DMS53 treated with DMSO at 0.1 percent for 48 hours (cell line): ENCODE results near the gene VAT1L.

ENCODE experiments used
- DNase-seq: peaks from one replicate; lab custom pipeline; 2025; ENCODE audit not compliant: unreplicated experiment; lab: John Stamatoyannopoulos, UW

Gene VAT1L, protein sequence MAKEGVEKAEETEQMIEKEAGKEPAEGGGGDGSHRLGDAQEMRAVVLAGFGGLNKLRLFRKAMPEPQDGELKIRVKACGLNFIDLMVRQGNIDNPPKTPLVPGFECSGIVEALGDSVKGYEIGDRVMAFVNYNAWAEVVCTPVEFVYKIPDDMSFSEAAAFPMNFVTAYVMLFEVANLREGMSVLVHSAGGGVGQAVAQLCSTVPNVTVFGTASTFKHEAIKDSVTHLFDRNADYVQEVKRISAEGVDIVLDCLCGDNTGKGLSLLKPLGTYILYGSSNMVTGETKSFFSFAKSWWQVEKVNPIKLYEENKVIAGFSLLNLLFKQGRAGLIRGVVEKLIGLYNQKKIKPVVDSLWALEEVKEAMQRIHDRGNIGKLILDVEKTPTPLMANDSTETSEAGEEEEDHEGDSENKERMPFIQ

DNA sequence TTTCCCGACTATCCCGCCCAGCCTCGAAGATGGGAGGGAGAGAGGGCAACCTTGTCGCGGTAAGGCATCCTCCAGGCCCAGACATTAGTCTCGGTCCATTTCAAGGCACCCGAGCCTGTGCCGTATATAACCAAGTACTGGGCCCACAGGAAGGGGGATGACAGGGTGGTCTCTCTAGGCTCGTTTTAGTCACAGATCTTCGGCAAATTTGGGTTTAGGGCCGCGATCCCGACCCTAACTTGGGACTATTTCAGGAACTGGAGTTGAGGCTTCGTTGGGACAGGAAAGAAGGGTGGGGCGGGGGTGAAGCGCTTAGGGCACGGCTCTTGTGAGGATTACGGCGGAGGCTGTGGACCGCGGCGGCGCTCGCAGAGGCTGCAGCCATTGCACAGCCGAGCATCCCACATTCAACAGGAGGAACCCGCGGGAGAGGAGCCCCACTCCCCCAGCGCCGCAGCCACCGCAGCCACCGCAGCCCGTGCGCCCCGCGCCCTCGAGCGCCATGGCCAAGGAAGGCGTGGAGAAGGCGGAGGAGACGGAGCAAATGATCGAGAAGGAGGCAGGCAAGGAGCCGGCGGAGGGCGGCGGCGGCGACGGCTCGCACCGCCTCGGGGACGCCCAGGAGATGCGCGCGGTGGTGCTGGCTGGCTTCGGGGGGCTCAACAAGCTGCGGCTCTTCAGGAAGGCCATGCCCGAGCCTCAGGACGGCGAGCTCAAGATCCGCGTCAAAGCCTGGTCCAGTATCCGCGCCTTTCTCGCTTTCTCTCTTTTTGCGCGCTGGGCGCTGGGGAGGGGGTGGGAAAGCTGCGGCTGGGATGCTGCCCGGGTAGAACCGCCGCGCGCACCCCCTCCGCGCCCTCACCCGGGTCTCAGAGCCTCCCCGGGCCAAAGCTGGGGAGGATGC, at the start of gene VAT1L:
Gene VAT1L (plus strand): TSS at position 384 of the 904 bp plus-strand sequence. CDS start 119 bp downstream, at position 503.
- DNase-seq, result no peak

DNA sequence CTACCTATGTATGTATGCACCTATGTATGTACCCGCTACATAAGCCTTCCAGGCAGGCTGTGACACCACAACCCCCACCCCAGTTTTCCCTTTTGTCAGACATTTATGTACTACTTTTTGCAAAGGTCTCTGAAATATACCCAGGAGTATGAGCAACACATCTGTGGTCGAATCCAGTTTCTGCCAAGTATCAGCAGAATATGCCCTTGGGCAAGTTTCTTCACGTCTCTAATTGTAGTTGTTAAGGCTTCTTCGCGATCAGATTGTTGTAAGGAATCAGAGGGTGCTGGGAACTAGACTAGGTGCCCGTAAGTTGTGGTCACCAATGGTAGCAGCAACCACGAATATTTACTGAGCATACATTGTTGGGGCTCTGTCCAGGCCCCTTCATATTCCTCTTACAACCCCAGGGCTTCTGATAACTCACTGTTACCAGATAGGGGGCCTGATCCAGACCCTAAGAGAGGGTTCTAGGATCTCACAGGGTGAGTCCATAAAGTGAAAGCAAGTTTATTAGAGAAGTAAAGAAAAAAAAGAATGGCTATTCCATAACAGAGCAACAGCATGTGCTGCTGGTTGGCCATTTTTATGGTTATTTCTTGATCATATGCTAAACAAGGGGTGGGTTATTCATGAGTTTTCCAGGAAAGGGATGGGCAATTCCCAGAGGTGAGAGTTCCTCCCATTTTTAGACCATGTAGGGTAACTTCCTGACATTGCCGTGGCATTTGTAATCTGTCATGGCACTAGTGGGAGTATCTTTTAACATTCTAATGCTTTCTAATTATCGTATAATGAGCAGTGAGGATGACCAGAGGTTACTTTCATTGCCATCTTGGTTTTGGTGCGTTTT, 49.4 kb upstream of the VAT1L start:
- no peak for DNase-seq

DNA sequence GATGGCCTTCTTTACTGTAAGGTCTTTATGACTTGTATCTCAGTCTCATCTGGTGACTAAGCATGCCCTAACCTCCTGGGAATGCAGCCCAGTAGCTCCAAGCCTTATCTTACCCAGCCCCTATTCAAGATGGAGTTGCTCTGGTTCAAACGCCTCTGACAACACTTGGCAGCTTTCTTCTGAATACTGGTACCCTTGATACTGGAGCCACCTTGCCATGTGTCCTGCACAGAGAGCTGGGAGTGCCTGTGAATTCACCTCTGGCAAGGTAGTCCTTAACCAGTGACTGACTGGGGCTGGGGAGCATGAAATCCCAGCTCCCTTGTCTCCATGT, 48.8 kb upstream of the VAT1L start:
- DNase-seq, result no peak

DNA sequence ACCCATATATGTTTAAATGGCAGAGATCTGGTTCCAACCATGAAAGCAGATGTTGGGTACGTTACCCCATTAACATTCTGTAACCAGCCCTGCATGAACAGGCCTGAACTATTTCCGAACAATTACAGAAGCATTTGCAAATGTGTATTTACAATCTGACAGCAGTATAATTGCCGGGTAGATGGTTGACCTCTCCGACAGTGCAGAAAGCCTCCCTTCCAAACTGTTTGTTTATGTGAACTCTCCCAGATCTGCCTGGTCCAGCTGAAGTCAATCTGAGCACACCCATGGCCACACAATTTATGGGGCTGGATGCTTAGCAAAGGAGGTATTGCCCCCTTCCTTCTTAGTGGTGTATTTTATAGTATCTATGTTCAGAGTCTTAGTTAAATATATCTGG, 44.2 kb upstream of the VAT1L start:
- DNase-seq, result no peak

DNA sequence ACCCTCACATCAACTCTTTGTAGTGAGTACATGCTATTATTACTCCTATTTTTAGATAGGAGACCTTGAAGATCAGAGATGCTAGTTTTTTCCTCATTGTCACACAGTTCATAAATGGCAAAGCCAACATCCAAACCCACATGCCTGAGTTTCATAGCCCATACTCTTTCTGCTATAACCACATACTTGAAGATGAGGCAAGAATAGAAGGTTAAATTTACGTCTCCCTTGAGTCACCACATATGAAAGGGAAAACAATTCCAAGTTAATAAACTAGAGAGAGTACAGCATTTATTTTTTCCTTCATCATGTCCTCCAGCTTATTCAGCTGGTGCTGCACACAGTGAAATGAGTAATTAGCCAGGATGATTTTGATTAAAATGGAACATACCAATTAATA, 42.4 kb upstream of the VAT1L start:
- DNase-seq, result no peak

DNA sequence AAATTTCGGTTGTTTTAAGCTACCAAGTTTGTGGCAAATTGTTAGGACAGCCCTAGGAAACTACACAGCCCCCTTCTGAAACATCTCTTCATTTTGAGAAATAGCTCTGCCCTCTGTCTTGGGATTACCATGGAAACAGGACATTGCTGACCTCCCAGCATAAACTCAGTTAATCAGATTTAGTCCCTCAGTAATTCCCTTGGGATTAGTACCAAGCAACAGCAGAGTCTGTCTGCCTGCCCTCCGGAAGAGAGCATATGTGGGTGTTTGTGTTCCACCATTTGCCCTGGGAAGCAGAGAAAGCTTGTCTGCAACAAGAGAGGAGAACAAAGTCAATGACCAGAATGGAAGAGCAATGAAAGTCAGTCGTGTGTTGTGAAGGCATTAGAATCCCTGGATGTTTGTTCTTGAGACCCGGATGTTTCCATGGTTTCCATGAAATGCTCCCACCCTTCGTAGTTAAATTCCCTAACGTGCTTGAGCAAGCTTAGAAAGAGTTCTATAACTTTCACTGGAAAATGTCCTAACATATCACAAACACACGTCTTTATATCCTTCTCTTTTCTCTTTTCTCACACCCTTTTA, 39.9 kb upstream of the VAT1L start:
- DNase-seq, result no peak

DNA sequence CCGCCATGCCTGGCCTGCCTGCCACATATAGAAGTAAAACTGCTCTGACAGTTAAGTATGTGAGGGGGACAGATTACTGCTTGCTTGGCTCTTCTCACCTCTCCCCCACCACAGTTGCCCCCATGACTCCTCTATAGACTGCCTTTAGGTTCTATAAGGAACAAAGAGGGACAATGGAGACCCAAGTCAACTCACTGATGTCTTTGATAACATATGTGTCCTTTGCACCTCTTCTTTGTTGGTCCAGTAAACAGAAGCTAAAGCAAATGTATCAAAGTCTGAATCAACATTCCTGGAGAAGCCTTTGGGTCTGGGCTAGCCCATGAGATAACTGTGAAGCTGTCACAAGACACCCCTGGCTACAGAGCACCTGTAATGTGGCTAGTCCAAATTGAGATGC, 38.9 kb upstream of the VAT1L start:
- no peak for DNase-seq

DNA sequence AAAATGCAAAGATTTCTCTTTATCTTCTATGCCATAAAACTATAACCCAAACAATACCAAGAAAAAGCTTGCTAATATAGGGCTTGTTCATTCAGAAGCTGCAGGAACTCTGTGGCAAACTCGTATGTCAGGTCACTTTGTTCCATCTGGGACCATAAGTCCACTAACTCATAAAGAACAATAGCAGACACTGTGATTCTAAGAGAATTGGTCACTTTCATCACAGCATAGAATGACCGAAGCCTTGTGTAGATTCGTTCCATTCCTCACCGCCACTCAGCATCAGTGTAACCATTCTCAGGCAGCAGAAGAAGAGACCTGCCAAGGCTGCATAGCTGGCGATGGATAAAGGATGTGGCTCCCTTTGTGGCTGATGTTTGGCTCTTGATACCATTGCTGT, 30.3 kb upstream of the VAT1L start:
- no peak for DNase-seq

DNA sequence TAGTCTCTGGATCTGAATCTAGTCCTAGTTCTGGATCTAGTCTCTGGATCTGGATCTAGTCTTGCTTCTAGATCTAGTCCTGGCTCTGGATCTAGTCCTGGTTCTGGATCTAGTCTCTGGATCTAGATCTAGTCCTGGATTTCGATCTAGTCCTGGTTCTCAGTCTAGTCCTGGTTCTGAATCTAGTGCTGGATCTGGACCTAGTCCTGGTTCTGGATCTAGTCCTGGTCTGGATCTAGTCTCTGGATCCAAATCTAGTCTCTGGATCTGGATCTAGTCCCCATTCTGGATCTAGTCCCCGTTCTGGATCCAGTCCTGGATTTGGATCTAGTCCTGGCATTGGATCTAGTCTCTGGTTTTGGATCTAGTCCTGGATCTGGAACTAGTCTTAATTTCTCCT, 29.9 kb upstream of the VAT1L start:
- no peak for DNase-seq

DNA sequence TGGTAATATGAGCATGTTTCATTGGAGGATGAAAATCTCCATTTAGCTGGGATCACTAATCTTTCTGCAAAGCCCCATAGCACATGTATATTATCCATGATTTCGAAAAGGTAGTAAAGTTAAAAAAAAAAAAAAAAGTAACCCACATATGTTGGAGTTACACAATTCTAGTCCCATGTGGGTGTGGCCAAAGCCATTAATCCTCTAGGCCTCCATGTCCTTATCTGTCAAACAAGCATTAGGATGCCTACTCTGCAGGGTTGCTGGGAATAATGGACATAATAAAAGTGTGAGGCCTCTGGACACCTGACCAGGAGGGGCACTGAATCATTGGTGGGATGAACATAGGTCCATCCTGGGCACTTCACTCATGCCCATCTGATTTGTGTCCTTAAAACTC, 29.2 kb upstream of the VAT1L start:
- no peak for DNase-seq

DNA sequence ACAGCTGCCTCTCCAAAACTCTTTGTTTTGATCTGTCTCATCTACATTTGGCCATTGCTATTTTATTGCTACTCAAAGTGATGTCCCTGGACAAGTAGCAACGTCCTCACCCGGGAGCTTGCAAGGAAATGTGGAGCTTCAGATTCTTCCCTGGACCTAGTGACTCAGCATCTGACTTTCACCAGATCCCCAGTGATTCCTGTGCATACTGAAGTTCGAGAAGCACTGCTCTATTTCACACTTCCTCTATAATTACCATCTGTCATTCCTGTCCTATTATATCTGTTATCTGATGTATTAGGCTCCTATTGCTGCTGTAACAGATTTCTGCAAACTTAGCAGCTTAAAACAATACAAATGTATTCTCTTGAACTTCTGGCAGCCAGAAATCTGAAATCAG, 28.5 kb upstream of the VAT1L start:
- no peak for DNase-seq

DNA sequence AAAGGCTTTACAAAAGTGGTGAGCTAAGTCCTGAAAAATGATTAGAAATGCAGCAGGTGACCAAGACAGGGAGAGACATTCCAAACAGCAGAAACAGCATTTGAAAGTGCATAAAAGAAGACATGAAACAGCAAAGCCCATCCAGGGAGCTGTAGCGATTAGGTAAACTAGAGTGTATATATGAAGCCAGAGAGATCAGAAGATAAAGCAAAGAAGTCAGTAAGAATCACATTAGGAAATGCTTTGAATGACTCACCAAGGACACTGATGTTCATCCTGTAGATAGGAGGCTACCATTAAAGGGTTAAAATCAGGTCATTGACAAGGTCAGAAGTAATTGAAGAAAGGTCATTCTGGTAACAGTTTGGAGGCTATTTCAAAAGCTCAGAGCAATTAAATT, 27.6 kb upstream of the VAT1L start:
- DNase-seq, result no peak

DNA sequence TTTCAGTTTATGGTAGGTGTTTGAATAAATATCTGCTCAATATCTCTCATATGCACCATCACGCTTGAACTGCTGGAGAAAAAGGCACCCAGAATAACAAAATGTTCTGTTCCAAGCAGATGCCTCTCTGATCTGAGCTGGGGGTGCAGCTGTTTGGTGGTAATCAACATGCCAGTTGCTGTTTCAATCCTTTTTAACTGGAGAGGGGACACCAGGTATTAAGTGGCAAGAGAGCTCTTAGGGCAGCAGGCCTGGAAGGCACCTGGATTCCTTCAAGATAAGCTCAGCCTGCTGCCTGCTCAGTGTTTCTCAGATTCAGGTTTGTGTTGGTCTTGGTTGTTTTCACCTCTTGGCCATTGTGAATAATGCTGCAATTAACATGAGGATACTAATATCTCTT, 27.2 kb upstream of the VAT1L start:
- DNase-seq, result no peak

DNA sequence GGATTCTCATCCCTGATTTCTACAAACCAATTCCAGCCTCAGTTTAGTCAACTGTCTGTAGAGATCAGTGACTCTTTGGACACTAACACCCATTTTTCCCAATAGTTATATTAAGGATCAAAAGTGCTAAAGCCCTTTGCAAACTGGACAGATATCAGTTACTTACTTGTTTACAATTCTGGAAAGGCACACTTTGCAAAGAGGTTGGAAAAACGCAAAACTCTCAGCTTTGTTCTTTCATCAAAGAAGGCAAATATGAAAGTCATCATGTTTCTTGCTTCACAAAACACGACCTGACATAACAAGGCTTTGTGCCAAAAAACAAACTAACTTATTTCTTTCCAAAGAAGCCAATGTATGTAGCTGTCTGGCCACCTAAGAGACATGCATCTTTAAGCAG, 26.1 kb upstream of the VAT1L start:
- no peak for DNase-seq

DNA sequence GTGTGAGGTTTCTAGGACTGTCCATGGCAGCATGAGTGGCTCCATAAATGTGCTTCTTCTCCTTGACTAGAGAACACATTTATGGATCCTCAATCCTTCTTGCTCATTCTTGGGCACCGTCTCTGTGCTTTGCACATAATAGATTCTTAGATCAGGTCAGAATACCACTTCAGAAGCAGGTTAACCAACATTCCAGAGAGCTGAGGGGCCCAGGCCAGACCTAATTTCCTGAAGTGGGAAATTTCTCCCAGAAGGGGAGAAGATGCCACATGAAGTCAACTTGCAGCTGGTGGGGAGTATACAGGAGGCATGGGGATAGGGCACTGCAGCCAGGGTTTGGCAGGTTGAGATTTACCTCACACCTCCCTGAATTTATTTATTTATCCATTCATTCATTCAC, 24.4 kb upstream of the VAT1L start:
- no peak for DNase-seq

DNA sequence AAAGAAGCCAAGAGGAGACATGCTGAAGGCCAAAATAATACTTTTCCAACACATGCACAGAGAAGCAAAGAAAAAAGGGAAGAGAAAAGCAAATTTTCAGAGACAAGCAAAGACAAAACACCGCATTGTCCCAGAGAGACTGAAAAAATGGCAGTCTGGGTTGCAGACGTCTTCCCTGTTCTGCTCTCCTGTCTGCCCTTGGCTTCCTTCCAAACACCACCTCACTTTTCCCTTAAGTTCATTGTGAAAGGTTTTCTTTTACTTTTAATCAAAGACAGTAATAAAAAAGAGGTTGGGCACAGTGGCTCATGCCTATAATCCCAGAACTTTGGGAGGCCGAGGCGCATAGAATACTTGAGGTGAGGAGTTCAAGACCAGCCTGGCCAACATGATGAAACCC, 21.2 kb upstream of the VAT1L start:
- no peak for DNase-seq

DNA sequence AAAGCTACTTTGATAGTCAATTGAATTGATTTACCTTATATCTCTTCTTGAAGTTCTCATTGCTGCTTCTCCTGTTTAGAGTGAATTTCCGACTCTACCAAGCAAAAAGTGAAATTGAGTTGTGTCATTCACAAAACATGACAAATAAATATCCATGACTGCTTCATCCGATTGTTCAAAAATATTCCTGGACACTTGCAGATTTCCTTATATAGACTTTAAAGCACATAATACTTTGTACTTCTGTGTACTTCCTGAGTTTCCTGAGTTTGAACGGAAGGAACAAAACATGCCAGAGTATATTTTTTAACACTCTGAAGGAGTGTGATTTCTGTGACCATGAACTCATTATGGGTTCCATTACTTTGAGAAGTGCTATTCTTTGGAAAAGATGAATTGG, 20.5 kb upstream of the VAT1L start:
- no peak for DNase-seq

DNA sequence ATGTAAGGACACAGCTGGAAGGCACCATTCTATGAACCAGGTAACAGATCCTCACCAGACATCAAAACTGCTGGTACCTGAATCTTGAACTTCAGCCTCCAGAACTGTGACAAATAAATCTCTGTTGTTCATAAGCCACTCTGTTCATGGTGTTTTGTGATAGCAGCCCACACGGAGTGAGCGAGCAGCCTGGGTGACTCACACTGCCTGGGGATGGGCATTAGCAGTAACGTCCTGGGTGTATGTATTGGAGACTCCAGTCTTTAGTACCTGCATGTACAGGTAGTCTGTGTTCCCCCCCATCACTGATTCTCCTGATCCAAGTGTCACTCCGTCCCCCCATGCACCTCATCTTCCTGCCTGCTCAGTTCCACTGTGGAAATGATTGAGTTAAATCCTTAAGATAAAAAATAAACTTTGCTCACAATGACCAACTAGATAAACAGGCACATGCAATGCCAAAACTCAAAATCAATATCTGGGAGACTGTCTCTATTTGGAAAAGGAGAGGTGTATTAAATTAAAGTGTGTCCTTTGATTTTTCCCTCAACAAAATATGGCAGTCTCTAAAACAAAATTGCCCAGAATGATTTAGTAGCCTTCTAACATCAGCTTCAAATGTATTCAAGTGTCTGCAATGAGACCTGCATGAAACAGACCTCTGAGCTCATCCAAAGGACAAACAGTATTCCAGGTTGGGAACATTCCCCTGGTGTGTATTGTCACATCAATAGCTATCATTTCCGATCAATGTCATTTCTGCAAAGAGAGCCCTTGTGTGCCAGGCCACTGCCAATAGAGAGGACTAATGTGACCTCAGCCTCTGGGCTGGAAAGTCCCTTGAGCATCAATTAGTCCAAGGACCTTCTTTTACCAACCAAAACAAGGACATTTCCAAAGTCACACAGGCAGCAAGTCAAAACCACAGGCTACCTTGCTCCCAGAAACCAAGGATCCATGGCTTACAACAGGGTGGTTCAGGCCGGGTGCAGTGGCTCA, 12.2 kb upstream of the VAT1L start:
- DNase-seq, result no peak

DNA sequence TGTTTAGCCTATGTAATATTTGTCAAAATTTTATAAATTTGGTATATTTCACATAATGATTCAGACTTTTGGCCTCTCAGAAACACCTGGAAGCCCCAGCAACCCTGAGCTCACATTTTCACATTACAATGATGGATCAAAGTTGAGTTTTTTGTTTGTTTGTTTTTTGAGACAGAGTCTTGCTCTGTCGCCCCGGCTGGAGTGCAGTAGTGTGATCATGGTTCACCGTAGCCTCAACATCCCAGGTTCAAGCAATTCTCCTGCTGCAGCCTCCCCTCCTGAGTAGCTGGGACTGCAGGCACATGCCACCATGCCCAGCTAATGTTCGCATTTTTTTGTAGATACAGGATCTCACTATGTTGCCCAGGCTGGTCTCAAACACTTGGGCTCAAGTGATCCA, 10.6 kb upstream of the VAT1L start:
- DNase-seq, result no peak

DNA sequence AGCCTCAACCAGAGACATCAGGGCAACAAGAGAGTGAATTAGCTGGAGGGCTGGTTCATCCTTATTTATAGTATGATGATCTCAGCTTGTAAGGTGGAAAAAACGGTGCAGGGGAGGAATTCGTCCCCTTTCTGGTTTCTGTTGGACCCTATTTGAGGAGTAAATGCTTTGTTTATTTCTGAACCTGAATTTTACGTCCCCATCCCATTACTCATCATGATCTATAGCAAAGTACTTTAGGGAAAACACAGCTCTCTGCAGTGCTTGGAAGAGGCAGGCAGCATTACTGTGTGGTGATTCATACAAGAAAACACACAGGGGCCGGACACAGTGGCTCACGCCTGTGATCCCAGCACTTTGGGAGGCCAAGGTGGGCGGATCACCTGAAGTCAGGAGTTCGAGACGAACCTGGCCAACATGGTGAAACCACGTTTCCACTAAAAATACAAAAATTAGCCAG, 8.0 kb upstream of the VAT1L start:
- DNase-seq, result no peak
